SK-N-SH treated with all-trans-retinoic acid at 6 μM for 48 hours (cell line): ENCODE data around the gene FNDC3B.

Experiments
- BACH2 ChIP-seq: fragments of 250-450 bp; sonication (Bioruptor Pico); IDR thresholded peaks from 2 replicates; pipeline ENCODE4 v1.9.0; 2021; ENCODE audit warnings: mild to moderate bottlenecking, borderline replicate concordance
- CSDC2 ChIP-seq: fragments of 250-450 bp; sonication (Bioruptor Pico); IDR thresholded peaks from 2 replicates; pipeline ENCODE4 v1.5.0; 2020; ENCODE audit warnings: mild to moderate bottlenecking, moderate library complexity
- ESRRG ChIP-seq: fragments of 250-450 bp; sonication (Bioruptor Pico); IDR thresholded peaks from 2 replicates; pipeline ENCODE4 v1.6.1; 2021; ENCODE audit warnings: mild to moderate bottlenecking
- GLIS3 ChIP-seq: fragments of 250-450 bp; sonication (Bioruptor Pico); IDR thresholded peaks from 2 replicates; pipeline ENCODE4 v1.5.0; 2020; ENCODE audit warnings: mild to moderate bottlenecking, moderate library complexity
- ISL1 ChIP-seq: fragments of 250-450 bp; sonication (Bioruptor Pico); IDR thresholded peaks from 2 replicates; pipeline ENCODE4 v2.1.2; 2022; ENCODE audit warnings: mild to moderate bottlenecking, moderate library complexity
- ZFP3 ChIP-seq: fragments of 250-450 bp; sonication (Bioruptor Pico); IDR thresholded peaks from 2 replicates; pipeline ENCODE4 v1.5.0; 2020; ENCODE audit warnings: mild to moderate bottlenecking, moderate library complexity
- ZNF70 ChIP-seq: fragments of 450-650 bp; formaldehyde crosslinking; IDR thresholded peaks from 2 replicates; pipeline ENCODE4 v1.5.0; 2020; ENCODE audit warnings: mild to moderate bottlenecking, moderate library complexity
- TF ChIP-seq, protein P1 (sequence below): fragments of 250-450 bp; sonication (Bioruptor Pico); IDR thresholded peaks from 2 replicates; pipeline ENCODE4 v1.5.1; 2020; ENCODE audit warnings: low read depth, mild to moderate bottlenecking, moderate library complexity
- TF ChIP-seq, protein P2 (sequence below): fragments of 250-450 bp; sonication (Bioruptor Pico); IDR thresholded peaks from 2 replicates; pipeline ENCODE4 v1.8.0; 2020; ENCODE audit warnings: mild to moderate bottlenecking, moderate library complexity, borderline replicate concordance

DNA sequence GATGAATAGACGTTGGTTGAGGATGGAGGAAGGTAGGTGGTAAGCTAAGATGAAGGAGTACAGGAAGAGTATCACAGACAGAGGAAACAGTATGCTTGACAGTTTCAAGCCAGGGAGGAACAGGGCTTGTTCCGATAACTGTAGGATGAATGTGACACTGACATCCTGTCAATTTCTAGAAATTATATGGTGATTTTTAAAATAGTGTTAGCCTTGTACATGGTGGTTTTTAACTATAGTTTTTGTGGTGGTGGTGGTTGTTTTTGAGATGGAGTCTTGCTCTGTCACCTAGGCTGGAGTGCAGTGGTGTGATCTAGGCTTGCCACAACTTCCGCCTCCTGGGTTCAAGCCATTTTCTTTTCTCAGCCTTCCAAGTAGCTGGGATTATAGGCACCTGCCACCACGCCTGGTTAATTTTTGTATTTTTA lies 92.8 kb downstream of the FNDC3B start:
- TF ChIP-seq ZNF70 (CRISPR knock-in tag) (no peak), GLIS3 (no peak), CSDC2 (CRISPR knock-in tag) (no peak), ESRRG (CRISPR knock-in tag) (no peak), ZFP3 (CRISPR knock-in tag) (no peak), BACH2 (no peak), ISL1 (no peak)
- TF ChIP-seq, protein P1, sequence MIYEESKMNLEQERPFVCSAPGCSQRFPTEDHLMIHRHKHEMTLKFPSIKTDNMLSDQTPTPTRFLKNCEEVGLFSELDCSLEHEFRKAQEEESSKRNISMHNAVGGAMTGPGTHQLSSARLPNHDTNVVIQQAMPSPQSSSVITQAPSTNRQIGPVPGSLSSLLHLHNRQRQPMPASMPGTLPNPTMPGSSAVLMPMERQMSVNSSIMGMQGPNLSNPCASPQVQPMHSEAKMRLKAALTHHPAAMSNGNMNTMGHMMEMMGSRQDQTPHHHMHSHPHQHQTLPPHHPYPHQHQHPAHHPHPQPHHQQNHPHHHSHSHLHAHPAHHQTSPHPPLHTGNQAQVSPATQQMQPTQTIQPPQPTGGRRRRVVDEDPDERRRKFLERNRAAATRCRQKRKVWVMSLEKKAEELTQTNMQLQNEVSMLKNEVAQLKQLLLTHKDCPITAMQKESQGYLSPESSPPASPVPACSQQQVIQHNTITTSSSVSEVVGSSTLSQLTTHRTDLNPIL (CRISPR knock-in tag), result no peak
- TF ChIP-seq, protein P2, sequence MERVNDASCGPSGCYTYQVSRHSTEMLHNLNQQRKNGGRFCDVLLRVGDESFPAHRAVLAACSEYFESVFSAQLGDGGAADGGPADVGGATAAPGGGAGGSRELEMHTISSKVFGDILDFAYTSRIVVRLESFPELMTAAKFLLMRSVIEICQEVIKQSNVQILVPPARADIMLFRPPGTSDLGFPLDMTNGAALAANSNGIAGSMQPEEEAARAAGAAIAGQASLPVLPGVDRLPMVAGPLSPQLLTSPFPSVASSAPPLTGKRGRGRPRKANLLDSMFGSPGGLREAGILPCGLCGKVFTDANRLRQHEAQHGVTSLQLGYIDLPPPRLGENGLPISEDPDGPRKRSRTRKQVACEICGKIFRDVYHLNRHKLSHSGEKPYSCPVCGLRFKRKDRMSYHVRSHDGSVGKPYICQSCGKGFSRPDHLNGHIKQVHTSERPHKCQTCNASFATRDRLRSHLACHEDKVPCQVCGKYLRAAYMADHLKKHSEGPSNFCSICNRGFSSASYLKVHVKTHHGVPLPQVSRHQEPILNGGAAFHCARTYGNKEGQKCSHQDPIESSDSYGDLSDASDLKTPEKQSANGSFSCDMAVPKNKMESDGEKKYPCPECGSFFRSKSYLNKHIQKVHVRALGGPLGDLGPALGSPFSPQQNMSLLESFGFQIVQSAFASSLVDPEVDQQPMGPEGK (CRISPR knock-in tag), result no peak
